H54 (cell line): Measurements from ENCODE around the gene LRRIQ1.

Source experiments
- DNase-seq: peaks from one replicate; pipeline ENCODE4 v3.0.0; 2011; ENCODE audit warnings: low spot score, mixed read lengths; ENCODE audit not compliant: insufficient read length
- FAIRE-seq: peaks from 3 replicates; lab custom pipeline; 2011; peaks lifted over from hg19 to GRCh38; lab: Jason Lieb, UNC
- POLR2A ChIP-seq: IDR thresholded peaks from 2 replicates; pipeline ENCODE4 v1.6.1; 2011; ENCODE audit warnings: low read depth, mild to moderate bottlenecking, low read length

LRRIQ1 gene

GRCh38 chr12:85085066-85085465 lies 48.9 kb downstream of the LRRIQ1 start:
- no peak for FAIRE-seq

DNA sequence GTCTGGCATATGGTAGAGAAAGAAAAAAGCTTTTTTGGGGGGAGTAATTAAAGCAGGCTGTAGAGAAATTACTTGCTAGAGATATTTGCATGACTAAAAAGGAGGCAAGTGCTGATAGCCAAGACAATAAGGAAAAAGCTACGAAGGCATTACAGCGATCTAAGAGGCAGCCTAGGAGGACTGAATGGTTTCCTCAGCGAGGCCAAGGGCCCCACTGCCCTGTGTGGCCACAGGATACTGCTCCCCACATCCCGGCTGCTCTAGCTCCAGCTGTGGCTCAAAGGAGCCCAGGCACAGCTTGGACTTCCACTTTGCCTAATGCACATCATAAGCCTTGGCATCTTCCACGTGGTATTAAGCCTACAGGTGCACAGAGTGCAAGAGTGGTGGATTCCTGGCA lies 53.6 kb downstream of the LRRIQ1 start:
- TF ChIP-seq POLR2A: no peak
- DNase-seq: no peak
- no peak for FAIRE-seq

More at GRCh38 chr12:85085066-85085465, 48.9 kb downstream of the LRRIQ1 start:
- no peak for TF ChIP-seq POLR2A
- DNase-seq: no peak

GRCh38 chr12:85092814-85093370 lies 56.7 kb downstream of the LRRIQ1 start:
- no peak for TF ChIP-seq POLR2A
- no peak for FAIRE-seq

GRCh38 chr12:85095501-85095900 lies 59.4 kb downstream of the LRRIQ1 start:
- FAIRE-seq (no peak), DNase-seq (no peak)
- TF ChIP-seq POLR2A: no peak

More at GRCh38 chr12:85092814-85093370, 56.7 kb downstream of the LRRIQ1 start:
- DNase-seq: no peak

GRCh38 chr12:85130646-85131045 lies 94.5 kb downstream of the LRRIQ1 start:
- no peak for TF ChIP-seq POLR2A
- DNase-seq (no peak), FAIRE-seq (no peak)

DNA sequence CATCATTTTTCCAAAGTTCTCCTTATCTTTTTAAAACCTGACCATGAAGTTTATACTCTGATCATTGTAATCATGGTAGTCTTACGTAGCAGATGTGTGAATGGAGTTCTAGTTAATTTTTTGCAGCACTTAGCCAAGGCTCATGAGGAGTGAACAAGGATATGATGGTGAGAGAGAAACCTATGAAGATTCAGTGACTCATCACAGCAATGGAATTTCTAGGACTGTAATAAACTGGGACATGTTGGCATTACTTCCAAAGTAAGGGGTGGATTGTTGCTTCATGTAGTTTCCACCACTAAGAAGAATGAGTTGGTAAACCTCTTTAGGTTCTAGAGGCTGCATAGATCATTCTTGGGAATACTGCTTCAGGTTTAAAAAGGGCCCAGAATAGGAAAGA lies 102.7 kb downstream of the LRRIQ1 start:
- FAIRE-seq (no peak), DNase-seq (no peak)

GRCh38 chr12:85147331-85147730 lies 111.2 kb downstream of the LRRIQ1 start:
- DNase-seq (no peak), FAIRE-seq (no peak)
- TF ChIP-seq POLR2A: no peak

More for the DNA sequence above, 102.7 kb downstream of the LRRIQ1 start:
- no peak for TF ChIP-seq POLR2A

- FAIRE-seq (no peak), DNase-seq (no peak)
- no peak for TF ChIP-seq POLR2A
Measured at GRCh38 chr12:85152311-85152729, 116.2 kb downstream of the LRRIQ1 start.

DNA sequence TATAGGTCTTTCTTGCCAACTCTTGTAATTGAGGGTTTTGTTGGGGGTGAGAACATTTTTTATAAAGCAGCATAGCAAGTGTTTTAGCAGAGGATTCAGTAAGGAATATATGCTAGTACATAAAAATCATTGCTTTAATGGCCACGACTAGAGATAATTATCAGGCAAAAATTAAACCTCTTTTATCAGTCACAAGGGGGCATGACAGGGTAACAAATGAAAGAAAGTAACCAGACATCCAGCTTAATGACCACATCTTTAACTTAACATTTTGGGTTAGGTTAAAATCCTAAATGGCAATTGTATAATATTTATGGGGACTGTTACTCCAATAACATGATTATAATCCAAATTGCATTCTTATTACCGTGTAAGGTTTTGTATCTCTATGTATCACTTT lies 119.6 kb downstream of the LRRIQ1 start:
- FAIRE-seq (no peak), DNase-seq (no peak)
- TF ChIP-seq POLR2A: no peak

DNA sequence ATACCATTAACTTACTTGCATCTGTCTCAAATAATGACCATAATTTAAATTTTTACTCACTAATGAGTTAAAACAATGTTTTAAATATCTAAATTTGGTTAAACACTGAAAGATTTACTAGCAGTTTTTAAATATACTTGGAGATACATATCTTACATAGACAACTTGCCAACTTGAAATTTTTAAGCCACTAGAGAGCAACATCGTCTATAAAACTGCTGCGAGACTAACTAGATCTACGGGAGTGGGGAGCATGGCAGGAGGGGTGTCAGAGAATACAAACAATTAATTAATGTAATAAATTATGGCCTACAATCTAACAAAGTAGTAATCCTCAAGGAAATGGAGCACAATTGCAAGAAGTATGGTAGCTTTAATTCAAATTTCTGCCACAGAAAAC lies 120.4 kb downstream of the LRRIQ1 start:
- FAIRE-seq (no peak), DNase-seq (no peak)
- no peak for TF ChIP-seq POLR2A

DNA sequence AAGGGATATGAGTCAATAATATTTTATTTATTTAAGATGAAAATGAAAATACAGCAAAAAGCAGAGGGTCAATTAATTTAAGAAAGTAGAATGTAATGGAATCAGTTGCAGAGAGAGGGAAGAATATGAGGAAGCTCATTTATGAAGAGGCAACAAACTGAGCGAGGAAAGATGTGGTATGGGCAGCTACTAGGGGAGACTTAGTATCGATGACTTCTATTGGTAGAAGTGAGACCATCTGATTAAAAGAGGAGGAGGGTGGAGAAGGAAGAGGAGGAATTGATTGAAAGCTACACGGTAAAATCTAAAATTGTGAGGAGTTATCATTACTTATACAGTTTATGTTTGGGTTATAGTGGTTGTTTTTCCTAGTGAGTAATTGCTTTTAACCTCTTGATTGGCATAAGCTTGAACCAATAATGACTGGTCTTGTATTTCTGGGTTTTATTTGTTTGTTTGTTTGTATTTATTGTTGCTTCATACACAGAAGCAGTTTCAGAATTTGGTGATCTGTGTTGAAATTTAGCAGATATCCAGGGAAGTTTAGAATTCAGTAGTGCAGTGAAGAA lies 121.0 kb downstream of the LRRIQ1 start:
- FAIRE-seq (no peak), DNase-seq (no peak)
- TF ChIP-seq POLR2A: no peak

GRCh38 chr12:85163752-85164321 lies 127.7 kb downstream of the LRRIQ1 start:
- FAIRE-seq: no peak
- DNase-seq: no peak
- no peak for TF ChIP-seq POLR2A

DNA sequence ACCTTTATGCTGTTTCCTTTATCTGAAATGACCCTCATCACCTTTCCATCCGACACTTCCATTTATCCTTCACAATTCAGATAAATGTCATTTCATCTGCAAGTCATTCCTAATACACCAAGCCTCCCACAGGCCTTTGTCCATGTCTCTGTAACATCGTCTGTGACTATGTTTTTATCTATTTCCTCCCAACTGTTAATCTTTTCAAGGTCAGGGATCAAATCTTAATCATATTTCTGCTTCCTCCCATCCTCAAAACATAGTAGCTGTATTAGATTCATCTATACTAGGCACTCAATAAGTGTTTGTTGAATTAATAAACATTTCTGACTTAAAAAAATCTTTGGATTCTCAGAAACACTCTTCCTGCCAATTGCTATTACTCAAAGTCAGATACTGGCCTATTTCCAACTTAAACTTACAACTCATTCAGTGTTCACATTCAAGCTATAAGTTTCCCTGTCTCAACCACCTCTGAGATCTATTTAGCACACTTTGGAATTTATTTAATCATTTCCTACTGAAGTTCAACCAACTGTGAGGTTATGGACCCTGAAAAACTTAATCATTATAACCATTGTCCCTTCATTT lies 143.6 kb downstream of the LRRIQ1 start:
- no peak for FAIRE-seq

DNA sequence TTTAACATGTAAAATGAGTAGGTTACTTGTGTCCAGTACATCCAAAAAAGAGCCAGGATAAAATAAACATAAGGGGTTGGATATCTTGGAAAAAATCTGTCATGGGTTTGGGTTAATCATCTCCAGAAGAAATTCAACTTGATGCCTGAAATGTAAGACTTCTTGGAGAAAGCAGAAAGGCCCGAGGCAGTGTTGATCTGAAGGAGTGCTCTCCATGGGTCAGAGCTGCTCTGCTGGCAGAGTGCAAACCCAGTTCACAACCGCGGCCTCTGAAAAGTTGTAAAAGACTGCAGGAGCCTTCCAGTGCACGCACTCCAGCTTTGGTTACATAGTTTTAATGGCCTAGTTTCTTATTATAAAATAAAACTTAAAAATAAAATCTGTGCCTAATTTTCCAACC lies 146.5 kb downstream of the LRRIQ1 start:
- TF ChIP-seq POLR2A: no peak
- DNase-seq: no peak
- no peak for FAIRE-seq

More for the DNA sequence above, 143.6 kb downstream of the LRRIQ1 start:
- DNase-seq: no peak
- no peak for TF ChIP-seq POLR2A
